ENCODE results near the gene TMEM82. TPM values are rescaled to one million over a fixed set of nuclear protein-coding genes. Genes with fewer than 3 reads are reported as not detected.

Gene TMEM82
- total and polyA plus RNA-seq, 2 of the 13 experiments (the other 11 are each of a cell fraction or from before 2014, with no cell fraction given), result 0.24 to 0.97 TPM

DNA sequence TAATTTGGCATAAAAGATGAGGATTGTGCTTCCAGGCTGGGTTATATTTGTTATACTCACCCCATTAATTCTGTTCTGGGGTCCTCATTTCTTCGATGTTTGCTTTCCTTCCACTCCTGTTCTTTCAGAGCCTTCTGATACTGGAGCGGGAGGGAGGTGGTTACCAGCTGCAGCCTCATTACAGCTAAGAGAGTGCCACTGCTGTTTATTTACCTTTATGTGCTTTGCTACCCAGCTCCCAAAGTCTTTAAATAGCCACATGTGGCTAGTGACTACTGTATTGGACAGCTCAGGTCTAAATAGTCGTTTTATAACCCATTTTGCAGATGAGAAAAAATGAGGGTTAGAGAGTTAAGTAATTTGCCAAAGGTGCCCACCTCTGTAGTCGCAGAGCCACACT is 33.1 kb upstream of the TMEM82 start:
- Histone ChIP-seq H3K4me2 (ENCODE audit: low read depth, low read length) (no peak overlapping the region), H3K9ac (ENCODE audit: insufficient read depth, low read depth, low read length) (no peak overlapping the region), H3K9me3 (ENCODE audit: low read length) (no peaks in the 10 kb centered on the region), H3K36me3 (replicated peaks in 1 of 2; ENCODE audit: control insufficient read depth in 1 of 2, insufficient read depth in 2 of 2, low read length in 2 of 2) (peaks cover 4 to 21% of the 10 kb centered on the region in 2 experiments; a peak in 3 of 5 replicates), H3K79me2 (ENCODE audit: insufficient read depth, low read length) (peaks cover 7% of the 10 kb centered on the region), H3K4me1 (ENCODE audit: insufficient read depth, low read length) (no peaks in the 10 kb centered on the region), H3K4me3 (replicated peaks in 1 of 3; ENCODE audit: insufficient read depth in 1 of 3, low read depth in 2 of 3, low read length in 3 of 3) (no peak overlapping the region), H3K27me3 (ENCODE audit: control insufficient read depth in 1 of 2, insufficient read depth in 2 of 2, low read length in 2 of 2) (no peaks in the 10 kb centered on the region), H3K27ac (ENCODE audit: extremely low read length, insufficient read depth, low read length) (no peak overlapping the region), H4K20me1 (ENCODE audit: insufficient read depth, low read length) (0 out of 2 replicates have a peak, but pooled peaks cover 4% of the 10 kb centered on the region), H2AFZ (ENCODE audit: low read length) (no peak overlapping the region)
- no peak for FAIRE-seq
- in situ Hi-C loops (cut with HindIII; ENCODE audit: extremely low pct_ligation_motif_present, low pct_unique_long_range_greater_than_20kb) (no loop called here), intact Hi-C loops (cut with micrococcal nuclease; ENCODE audit: unreplicated experiment) (no loop called here)
- BruUV-seq (replicated peaks), result no TSS peak
- TF ChIP-seq GABPA (IDR thresholded peaks at IDR 0.05; ENCODE audit: low read depth, low read length), result no peak
- TF ChIP-seq GABPA (CRISPR knock-in tag; IDR thresholded peaks at IDR 0.05; ENCODE audit: low read depth), result no peak
- no peak for TF ChIP-seq HNF4G (IDR thresholded peaks at IDR 0.05; ENCODE audit: borderline replicate concordance, low read depth, low read length)
- no peak for TF ChIP-seq HNF4G (CRISPR knock-in tag; IDR thresholded peaks at IDR 0.05; ENCODE audit: borderline replicate concordance, low read depth)
- TF ChIP-seq ZMAT3 (CRISPR knock-in tag; conservative IDR thresholded peaks at IDR 0.05), result no peak
- TF ChIP-seq, protein P1, sequence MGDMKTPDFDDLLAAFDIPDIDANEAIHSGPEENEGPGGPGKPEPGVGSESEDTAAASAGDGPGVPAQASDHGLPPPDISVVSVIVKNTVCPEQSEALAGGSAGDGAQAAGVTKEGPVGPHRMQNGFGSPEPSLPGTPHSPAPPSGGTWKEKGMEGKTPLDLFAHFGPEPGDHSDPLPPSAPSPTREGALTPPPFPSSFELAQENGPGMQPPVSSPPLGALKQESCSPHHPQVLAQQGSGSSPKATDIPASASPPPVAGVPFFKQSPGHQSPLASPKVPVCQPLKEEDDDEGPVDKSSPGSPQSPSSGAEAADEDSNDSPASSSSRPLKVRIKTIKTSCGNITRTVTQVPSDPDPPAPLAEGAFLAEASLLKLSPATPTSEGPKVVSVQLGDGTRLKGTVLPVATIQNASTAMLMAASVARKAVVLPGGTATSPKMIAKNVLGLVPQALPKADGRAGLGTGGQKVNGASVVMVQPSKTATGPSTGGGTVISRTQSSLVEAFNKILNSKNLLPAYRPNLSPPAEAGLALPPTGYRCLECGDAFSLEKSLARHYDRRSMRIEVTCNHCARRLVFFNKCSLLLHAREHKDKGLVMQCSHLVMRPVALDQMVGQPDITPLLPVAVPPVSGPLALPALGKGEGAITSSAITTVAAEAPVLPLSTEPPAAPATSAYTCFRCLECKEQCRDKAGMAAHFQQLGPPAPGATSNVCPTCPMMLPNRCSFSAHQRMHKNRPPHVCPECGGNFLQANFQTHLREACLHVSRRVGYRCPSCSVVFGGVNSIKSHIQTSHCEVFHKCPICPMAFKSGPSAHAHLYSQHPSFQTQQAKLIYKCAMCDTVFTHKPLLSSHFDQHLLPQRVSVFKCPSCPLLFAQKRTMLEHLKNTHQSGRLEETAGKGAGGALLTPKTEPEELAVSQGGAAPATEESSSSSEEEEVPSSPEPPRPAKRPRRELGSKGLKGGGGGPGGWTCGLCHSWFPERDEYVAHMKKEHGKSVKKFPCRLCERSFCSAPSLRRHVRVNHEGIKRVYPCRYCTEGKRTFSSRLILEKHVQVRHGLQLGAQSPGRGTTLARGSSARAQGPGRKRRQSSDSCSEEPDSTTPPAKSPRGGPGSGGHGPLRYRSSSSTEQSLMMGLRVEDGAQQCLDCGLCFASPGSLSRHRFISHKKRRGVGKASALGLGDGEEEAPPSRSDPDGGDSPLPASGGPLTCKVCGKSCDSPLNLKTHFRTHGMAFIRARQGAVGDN (CRISPR knock-in tag; IDR thresholded peaks at IDR 0.05), result no peak
- no peak for TF ChIP-seq DNMT1 (CRISPR knock-in tag; IDR thresholded peaks at IDR 0.05)
- TF ChIP-seq ZNF468 (CRISPR knock-in tag; IDR thresholded peaks at IDR 0.05), result no peak
- TF ChIP-seq, protein P2, sequence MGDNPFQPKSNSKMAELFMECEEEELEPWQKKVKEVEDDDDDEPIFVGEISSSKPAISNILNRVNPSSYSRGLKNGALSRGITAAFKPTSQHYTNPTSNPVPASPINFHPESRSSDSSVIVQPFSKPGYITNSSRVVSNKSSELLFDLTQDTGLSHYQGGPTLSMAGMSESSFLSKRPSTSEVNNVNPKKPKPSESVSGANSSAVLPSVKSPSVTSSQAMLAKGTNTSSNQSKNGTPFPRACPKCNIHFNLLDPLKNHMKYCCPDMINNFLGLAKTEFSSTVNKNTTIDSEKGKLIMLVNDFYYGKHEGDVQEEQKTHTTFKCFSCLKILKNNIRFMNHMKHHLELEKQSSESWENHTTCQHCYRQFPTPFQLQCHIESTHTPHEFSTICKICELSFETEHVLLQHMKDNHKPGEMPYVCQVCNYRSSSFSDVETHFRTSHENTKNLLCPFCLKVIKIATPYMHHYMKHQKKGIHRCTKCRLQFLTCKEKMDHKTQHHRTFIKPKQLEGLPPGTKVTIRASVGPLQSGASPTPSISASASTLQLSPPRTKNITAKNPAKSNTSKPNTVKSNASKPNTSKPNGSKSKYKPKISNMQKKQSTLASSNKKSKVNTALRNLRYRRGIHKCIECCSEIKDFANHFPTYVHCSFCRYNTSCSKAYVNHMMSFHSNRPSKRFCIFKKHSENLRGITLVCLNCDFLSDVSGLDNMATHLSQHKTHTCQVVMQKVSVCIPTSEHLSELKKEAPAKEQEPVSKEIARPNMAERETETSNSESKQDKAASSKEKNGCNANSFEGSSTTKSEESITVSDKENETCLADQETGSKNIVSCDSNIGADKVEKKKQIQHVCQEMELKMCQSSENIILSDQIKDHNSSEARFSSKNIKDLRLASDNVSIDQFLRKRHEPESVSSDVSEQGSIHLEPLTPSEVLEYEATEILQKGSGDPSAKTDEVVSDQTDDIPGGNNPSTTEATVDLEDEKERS (CRISPR knock-in tag; IDR thresholded peaks at IDR 0.05), result no peak
- no peak for TF ChIP-seq MIXL1 (CRISPR knock-in tag; IDR thresholded peaks at IDR 0.05)
- DNase-seq (ENCODE audit: low spot score), result no peak
- ATAC-seq, result no peak
- POLR2A ChIA-PET, result no interaction called here
- 91% methylated on average over 4 of the region's 4 CpGs for WGBS (ENCODE audit: low lambda C conversion rate)
- CTCF ChIA-PET (ENCODE audit: low intra/inter-chr PET ratio, low total read pairs), result no interaction called here
